HepG2 (cell line): ENCODE measurements around the gene SOWAHA. TPM values are rescaled to one million over a fixed set of nuclear protein-coding genes. Genes with fewer than 3 reads are reported as not detected.

Source experiments
- ATAC-seq: fragments of 200-7000 bp; cut with Tn5 transposase; 3 replicates; pipeline ENCODE4 v1.9.1; 2020; ENCODE audit warnings: mild to moderate bottlenecking, moderate library complexity
- BruUV-seq: library from RNA; stranded (reverse); fragments of 400-500 nt; replicated peaks from 2 replicates; lab custom pipeline; 2021; lab: Mats Ljungman, UMichigan
- CTCF ChIA-PET: fragments of 300-600 bp; formaldehyde crosslinking; extraction: SDS; loops from one replicate; lab custom pipeline; 2021; ENCODE audit warnings: low total read pairs, inconsistent platforms, low intra/inter-chr PET ratio; lab: Yijun Ruan, JAX
- POLR2A ChIA-PET: fragments of 350-600 bp; sonication (Branson Sonifier 250); formaldehyde crosslinking; loops from one replicate; lab custom pipeline; 2020; ENCODE audit warnings: antibody characterized with exemption, inconsistent platforms; lab: Yijun Ruan, JAX
- DNase-seq: peaks from one replicate; pipeline ENCODE4 v3.0.0-alpha.2; 2015; ENCODE audit warnings: low spot score
- FAIRE-seq: peaks from 3 replicates; lab custom pipeline; 2011; peaks lifted over from hg19 to GRCh38; lab: Jason Lieb, UNC
- H2AFZ ChIP-seq: one replicate; pipeline ENCODE4 v1.6.1; 2011; ENCODE audit warnings: low read length, inconsistent platforms
- H3K27ac ChIP-seq: fragments of 300-600 bp; 3 replicates; pipeline ENCODE4 v1.8.0; 2011; ENCODE audit warnings: mixed run types, mild to moderate bottlenecking, mixed read lengths, low read length, inconsistent platforms; ENCODE audit not compliant: insufficient read depth; ENCODE audit errors: extremely low read length
- H3K27me3 ChIP-seq, 2 experiments: fragments of 200-600 bp in 1 of 2; 2 replicates in 1 of 2; 3 replicates in 1 of 2; pipeline versions ENCODE4 v1.6.0 to v1.8.0; 2011; ENCODE audit warnings: low read length in 2 of 2, mild to moderate bottlenecking in 2 of 2, moderate library complexity in 2 of 2, inconsistent platforms in 1 of 2; ENCODE audit not compliant: insufficient read depth in 2 of 2, control insufficient read depth in 1 of 2
- H3K36me3 ChIP-seq, 2 experiments: fragments of 200-600 bp in 1 of 2; replicated peaks in 1 of 2; 2 replicates in 1 of 2; 3 replicates in 1 of 2; pipeline versions ENCODE4 v1.5.1 to v1.8.0; 2011; ENCODE audit warnings: low read length in 2 of 2, inconsistent platforms in 1 of 2; ENCODE audit not compliant: insufficient read depth in 2 of 2, control insufficient read depth in 1 of 2
- H3K4me1 ChIP-seq: 2 replicates; pipeline ENCODE4 v1.5.1; 2012; ENCODE audit warnings: low read length, inconsistent platforms; ENCODE audit not compliant: insufficient read depth
- H3K4me2 ChIP-seq: 2 replicates; pipeline ENCODE4 v1.6.0; 2011; ENCODE audit warnings: low read depth, low read length, inconsistent platforms
- H3K4me3 ChIP-seq, 3 experiments: fragments of 200-600 bp in 1 of 3; sonication (generic), shearing (Covaris generic) in 1 of 3; replicated peaks in 1 of 3; 2 replicates each; pipeline ENCODE4 v1.5.1; 2011 to 2016; ENCODE audit warnings: low read length in 3 of 3, inconsistent platforms in 2 of 3, low read depth in 2 of 3, mild to moderate bottlenecking in 2 of 3, control low read depth in 1 of 3, mixed read lengths in 1 of 3; ENCODE audit not compliant: insufficient read depth in 1 of 3
- H3K79me2 ChIP-seq: one replicate; pipeline ENCODE4 v1.6.1; 2011; ENCODE audit warnings: low read length, inconsistent platforms; ENCODE audit not compliant: insufficient read depth
- H3K9ac ChIP-seq: 2 replicates; pipeline ENCODE4 v1.6.0; 2011; ENCODE audit warnings: mild to moderate bottlenecking, low read depth, low read length, inconsistent platforms; ENCODE audit not compliant: insufficient read depth
- H3K9me3 ChIP-seq: 2 replicates; pipeline ENCODE4 v1.5.1; 2012; ENCODE audit warnings: mild to moderate bottlenecking, low read length
- H4K20me1 ChIP-seq: 2 replicates; pipeline ENCODE4 v1.6.0; 2011; ENCODE audit warnings: inconsistent platforms, mild to moderate bottlenecking, low read length, moderate library complexity; ENCODE audit not compliant: insufficient read depth
- CSRNP1 ChIP-seq: sonication (generic); formaldehyde crosslinking; IDR thresholded peaks from 2 replicates; pipeline ENCODE4 v1.8.1; 2023; ENCODE audit warnings: mild to moderate bottlenecking, missing genetic modification reagents
- ELF3 ChIP-seq: IDR thresholded peaks from 2 replicates; pipeline ENCODE4 v1.6.1; 2016; ENCODE audit warnings: missing genetic modification reagents, missing compliant biosample characterization
- FOXA1 ChIP-seq, 2 experiments: fragments of 450-650 bp in 1 of 2; sonication (generic) in 1 of 2; formaldehyde crosslinking in 1 of 2; IDR thresholded peaks; 2 replicates each; pipeline versions ENCODE4 v1.4.0 to v1.6.1; 2016 to 2020; ENCODE audit warnings: missing genetic modification reagents in 1 of 2
- GATAD1 ChIP-seq: IDR thresholded peaks from 2 replicates; pipeline ENCODE4 v1.6.1; 2016; ENCODE audit warnings: missing genetic modification reagents, missing compliant biosample characterization
- HDAC2 ChIP-seq: sonication (generic); formaldehyde crosslinking; IDR thresholded peaks from 2 replicates; pipeline ENCODE4 v1.4.0; 2020; ENCODE audit warnings: missing genetic modification reagents
- HNF4A ChIP-seq: sonication (generic); formaldehyde crosslinking; IDR thresholded peaks from 2 replicates; pipeline ENCODE4 v1.4.0; 2020; ENCODE audit warnings: missing genetic modification reagents
- KDM6A ChIP-seq: IDR thresholded peaks from 2 replicates; pipeline ENCODE4 v1.6.1; 2016; ENCODE audit warnings: low read depth
- MED1 ChIP-seq: sonication (generic); formaldehyde crosslinking; IDR thresholded peaks from 2 replicates; pipeline ENCODE4 v1.4.0; 2020; ENCODE audit warnings: missing genetic modification reagents
- POGZ ChIP-seq: sonication (generic); formaldehyde crosslinking; IDR thresholded peaks from 2 replicates; pipeline ENCODE4 v1.4.0; 2020; ENCODE audit warnings: mild to moderate bottlenecking, missing genetic modification reagents
- SNAI1 ChIP-seq: sonication (generic); formaldehyde crosslinking; IDR thresholded peaks from 2 replicates; pipeline ENCODE4 v1.5.0; 2020; ENCODE audit warnings: mild to moderate bottlenecking, missing genetic modification reagents, borderline replicate concordance
- SOX13 ChIP-seq, 3 experiments: fragments of 450-650 bp in 1 of 3; sonication (generic) in 1 of 3; formaldehyde crosslinking in 1 of 3; IDR thresholded peaks in 2 of 3; conservative IDR thresholded peaks in 1 of 3; 2 replicates each; pipeline versions ENCODE4 v1.5.0 to v1.6.1; 2016 to 2020; ENCODE audit warnings: antibody characterized with exemption in 1 of 3, mild to moderate bottlenecking in 1 of 3, missing compliant biosample characterization in 1 of 3, missing genetic modification reagents in 1 of 3, moderate library complexity in 1 of 3
- SOX6 ChIP-seq, 2 experiments: fragments of 450-650 bp in 1 of 2; sonication (generic) in 1 of 2; formaldehyde crosslinking in 1 of 2; IDR thresholded peaks; 2 replicates each; pipeline versions ENCODE4 v1.4.0 to v1.6.1; 2017 to 2020; ENCODE audit warnings: antibody characterized with exemption in 1 of 2, mild to moderate bottlenecking in 1 of 2, missing genetic modification reagents in 1 of 2
- TRIM22 ChIP-seq: fragments of 450-650 bp; IDR thresholded peaks from 2 replicates; pipeline ENCODE4 v1.6.1; 2017
- U2AF2 ChIP-seq: fragments of 200-400 bp; formaldehyde crosslinking; IDR thresholded peaks from 2 replicates; pipeline ENCODE4 v1.6.1; 2017; ENCODE audit warnings: low read depth, mild to moderate bottlenecking, low read length
- ZBTB4 ChIP-seq: sonication (generic); formaldehyde crosslinking; IDR thresholded peaks from 2 replicates; pipeline ENCODE4 v1.4.0; 2020; ENCODE audit warnings: missing genetic modification reagents, mild to moderate bottlenecking, borderline replicate concordance
- WGBS: methylation state at CpG from one replicate; pipeline ENCODE4 v1.1.6; 2017; ENCODE audit warnings: low lambda C conversion rate; 5-methylcytosine and 5-hydroxymethylcytosine counted together
- in situ Hi-C: cut with HindIII; loops from 2 replicates; pipeline ENCODE4 v1.10.0; 2017; ENCODE audit warnings: low pct_unique_long_range_greater_than_20kb; ENCODE audit not compliant: extremely low pct_ligation_motif_present
- intact Hi-C: fragments of 100-400 bp; cut with micrococcal nuclease; formaldehyde crosslinking; loops from one replicate; pipeline ENCODE4 v1.10.0; 2022; ENCODE audit not compliant: unreplicated experiment
- polyA plus RNA-seq, 8 experiments: library from polyadenylated mRNA; depleted of rRNA in 3 of 8; stranded (reverse) in 7 of 8; unstranded in 1 of 8; fragments of >200 nt; fragmentation: Illumina TruSeq in 4 of 8; extraction: Trizol in 4 of 8; gene quantifications; 2 replicates each; pipeline versions ENCODE4 v1.2.1 to v1.2.3, GENCODE V29; 2011 to 2016; ENCODE audit warnings: low read depth in 4 of 8, missing spikeins in 1 of 8, mixed read lengths in 1 of 8; ENCODE audit not compliant: insufficient read depth in 1 of 8
- total RNA-seq, 5 experiments: library from RNA; depleted of rRNA; stranded (reverse); fragments of >200 nt; fragmentation: Illumina TruSeq; extraction: Trizol; gene quantifications; 2 replicates each; pipeline ENCODE4 v1.2.3, GENCODE V29; 2016; ENCODE audit warnings: low read depth in 1 of 5

Gene SOWAHA
- total and polyA plus RNA-seq, 2 of the 13 experiments (the other 11 are each of a cell fraction or from before 2014, with no cell fraction given), result 0.95 to 1.9 TPM

DNA sequence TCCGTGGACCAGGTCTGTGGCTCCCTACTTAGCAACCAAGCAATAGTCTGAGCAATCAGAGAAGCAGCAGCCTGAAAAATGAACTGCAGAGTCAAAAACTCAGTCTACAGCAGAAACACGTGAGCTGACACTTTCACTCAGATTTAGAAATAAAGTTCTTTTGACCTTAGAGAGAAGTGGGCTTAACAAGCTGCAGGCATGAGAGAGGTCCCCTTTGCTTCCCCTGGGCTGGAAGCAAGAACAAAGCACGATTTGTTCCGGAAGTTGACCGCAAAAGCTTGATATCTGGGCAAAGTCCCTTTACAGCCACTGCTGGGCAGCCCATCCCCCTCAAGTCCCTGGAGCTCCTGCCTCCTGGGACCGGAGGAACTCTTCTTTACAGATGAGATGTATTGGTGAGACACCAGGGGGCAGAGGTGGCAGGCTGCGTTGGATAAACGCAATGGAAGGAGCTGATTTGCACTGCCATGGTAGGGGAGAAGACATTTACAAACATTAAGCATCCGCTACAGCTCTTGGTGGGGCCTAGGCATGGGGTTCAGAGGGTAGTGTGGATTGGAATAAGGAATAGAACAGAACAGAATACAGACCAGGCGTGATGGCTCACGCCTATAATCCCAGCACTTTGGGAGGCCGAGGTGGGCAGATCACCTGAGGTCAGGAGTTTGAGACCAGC is 5.8 kb upstream of the SOWAHA start (continued):
- no peak for TF ChIP-seq CSRNP1 (CRISPR knock-in tag)

DNA sequence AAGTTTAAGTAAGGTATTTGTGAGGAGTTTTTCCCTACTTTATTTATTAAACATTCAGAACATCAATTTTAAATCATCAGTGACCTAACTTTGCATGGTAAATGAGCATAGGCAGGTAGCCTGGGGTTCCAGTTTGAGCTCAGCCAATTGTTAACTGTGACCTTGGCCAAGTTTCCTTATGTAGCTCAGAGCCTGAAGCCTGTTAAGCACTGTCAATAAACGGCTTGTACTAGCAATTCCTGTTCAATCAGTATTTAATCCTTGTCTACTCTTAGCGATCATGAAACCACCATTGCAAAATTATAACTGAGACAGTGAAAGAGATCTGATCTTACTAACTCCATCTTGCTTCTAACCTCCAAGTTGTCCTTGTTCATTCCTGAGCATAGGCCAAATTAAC is 4.7 kb upstream of the SOWAHA start:
- 0% methylated on average over 2 of the region's 2 CpGs for WGBS
- intact Hi-C loops, result no loop called here
- ChIA-PET POLR2A (interaction anchor here (2.0 to 5.8 kb wide), 4 partner anchors 11 to 71 kb away, joined by 13 to 176 read pairs (median 36); partner anchors contain the start of genes KIF3A and SHROOM1), CTCF (interaction anchor here (2.6 kb wide), 1 partner anchor 12 kb away, joined by 54 read pairs; no protein-coding TSS in a partner anchor)
- H3K4me1 ChIP-seq, result peaks cover 59% of the 10 kb centered on the region
- H3K4me3 ChIP-seq, result peak overlapping the region in 1 of 3 experiments; percentile 17; a peak in 1 of 6 replicates
- in situ Hi-C loops, result no loop called here
- BruUV-seq, result no TSS peak
- H3K79me2 ChIP-seq, result peaks cover 12% of the 10 kb centered on the region
- no peaks in the 10 kb centered on the region for H4K20me1 ChIP-seq
- FAIRE-seq (peak; percentile 89), DNase-seq (peak; percentile 65), ATAC-seq (peak; percentile 18; the same call in 2 of the 3 replicates)
- H3K27me3 ChIP-seq, result no peaks in the 10 kb centered on the region; a peak in 1 of 5 replicates
- H3K9me3 ChIP-seq, result no peaks in the 10 kb centered on the region
- peak overlapping the region; percentile 52 for H3K4me2 ChIP-seq
- H3K36me3 ChIP-seq, result no peaks in the 10 kb centered on the region
- H3K9ac ChIP-seq, result peak overlapping the region; percentile 27; the same call in 1 of the 2 replicates
- peak overlapping the region; percentile 100 for H3K27ac ChIP-seq
- no peak overlapping the region for H2AFZ ChIP-seq
- TF ChIP-seq ZBTB4, result no peak
- TF ChIP-seq GATAD1 (CRISPR knock-in tag), result no peak
- TF ChIP-seq U2AF2, result no peak
- no peak for TF ChIP-seq FOXA1 (IDR thresholded peaks at IDR 0.05)
- TF ChIP-seq FOXA1 (CRISPR knock-in tag; IDR thresholded peaks at IDR 0.05), result peak; percentile 41
- TF ChIP-seq POGZ (CRISPR knock-in tag), result no peak
- TF ChIP-seq KDM6A (CRISPR knock-in tag), result no peak
- peak; percentile 27; the same call in 1 of the 2 replicates for TF ChIP-seq MED1 (CRISPR knock-in tag)
- TF ChIP-seq SOX13 (IDR thresholded peaks at IDR 0.05), result no peak
- TF ChIP-seq SOX13 (CRISPR knock-in tag; conservative IDR thresholded peaks at IDR 0.05 in 1 of 2, IDR thresholded peaks at IDR 0.05 in 1 of 2), result peak in 1 of 2 experiments; percentile 23; a peak in 1 of 4 replicates
- TF ChIP-seq SOX6 (IDR thresholded peaks at IDR 0.05), result no peak
- TF ChIP-seq SOX6 (CRISPR knock-in tag; IDR thresholded peaks at IDR 0.05), result 0 out of 2 replicates have a peak, but pooled peaks have one; percentile 23
- peak; percentile 39; the same call in 1 of the 2 replicates for TF ChIP-seq HDAC2 (CRISPR knock-in tag)
- TF ChIP-seq ELF3 (CRISPR knock-in tag), result 0 out of 2 replicates have a peak, but pooled peaks have one; percentile 54
- TF ChIP-seq SNAI1 (CRISPR knock-in tag), result no peak
- 0 out of 2 replicates have a peak, but pooled peaks have one; percentile 16 for TF ChIP-seq HNF4A (CRISPR knock-in tag)
- TF ChIP-seq TRIM22, result no peak
